Transverse colon (tissue), 4 donors: ENCODE measurements around the gene PTPN6. TPM values are rescaled to one million over a fixed set of nuclear protein-coding genes. Genes with fewer than 3 reads are reported as not detected.
A peak's percentile ranks its signal among the peaks of the same experiment; 100 is the strongest.

Experiments
- DNase-seq: peaks from one replicate; pipeline ENCODE4 v3.0.0-alpha.2; 2019
- H3K27ac ChIP-seq, 4 donors: fragments of 200-600 bp; sonication (generic); 2 replicates each; pipeline ENCODE4 v1.5.1; 2016 to 2018; ENCODE audit warnings: inconsistent platforms in 4 of 4
- H3K27me3 ChIP-seq: fragments of 200-600 bp; sonication (generic); 2 replicates; pipeline ENCODE4 v1.5.1; 2017; ENCODE audit warnings: inconsistent platforms
- H3K36me3 ChIP-seq, 4 donors: fragments of 200-600 bp; sonication (generic); 2 replicates each; pipeline ENCODE4 v1.5.1; 2017 to 2019; ENCODE audit warnings: inconsistent platforms in 4 of 4
- H3K4me1 ChIP-seq, 4 donors: fragments of 200-600 bp; sonication (generic); 2 replicates each; pipeline ENCODE4 v1.5.1; 2017 to 2020; ENCODE audit warnings: inconsistent platforms in 4 of 4
- H3K4me3 ChIP-seq, 4 donors: fragments of 200-600 bp; sonication (generic); 1 replicate in 1 of 4; 2 replicates in 3 of 4; pipeline versions ENCODE4 v1.5.1 to v1.6.1; 2017 to 2019; ENCODE audit warnings: inconsistent platforms in 4 of 4
- H3K9me3 ChIP-seq, 2 donors: fragments of 200-600 bp; sonication (generic); 2 replicates each; pipeline ENCODE4 v1.5.1; 2017 to 2019; ENCODE audit warnings: inconsistent platforms in 2 of 2
- CTCF ChIP-seq, 5 experiments: fragments of 200-600 bp in 3 of 5; fragments of 450-650 bp in 2 of 5; sonication (generic) in 3 of 5; IDR thresholded peaks; 1 replicate in 2 of 5; 2 replicates in 3 of 5; pipeline ENCODE4 v1.5.1; 2016 to 2017; ENCODE audit warnings: antibody characterized with exemption in 5 of 5, inconsistent platforms in 3 of 5, mild to moderate bottlenecking in 2 of 5, moderate library complexity in 1 of 5
- EP300 ChIP-seq: sonication (generic); formaldehyde crosslinking; IDR thresholded peaks from one replicate; pipeline ENCODE4 v1.6.1; 2017; ENCODE audit warnings: antibody characterized with exemption, low read depth
- POLR2A ChIP-seq: fragments of 450-650 bp; IDR thresholded peaks from one replicate; pipeline ENCODE4 v1.6.1; 2016; ENCODE audit warnings: antibody characterized with exemption, mild to moderate bottlenecking, moderate library complexity
- POLR2AphosphoS5 ChIP-seq, 3 donors: sonication (generic); formaldehyde crosslinking; IDR thresholded peaks; one replicate each; pipeline ENCODE4 v1.6.1; 2016; ENCODE audit warnings: antibody characterized with exemption in 3 of 3
- WGBS, 2 donors: methylation state at CpG; one replicate each; pipeline ENCODE4 v1.1.5; 2018; ENCODE audit warnings: low coverage in 1 of 2; 5-methylcytosine and 5-hydroxymethylcytosine counted together
- in situ Hi-C, 4 donors: fragments of 200-750 bp; cut with MboI; loops; one replicate each; pipeline versions ENCODE4 v1.15.0 to v1.15.1; 2017; ENCODE audit warnings: low sequenced_read_pairs in 3 of 4, low pct_ligation_motif_present in 1 of 4, low pct_unique_long_range_greater_than_20kb in 1 of 4
- intact Hi-C: fragments of 100-400 bp; cut with DNase I; formaldehyde crosslinking; loops from one replicate; pipeline ENCODE4 v1.15.1; 2023; ENCODE audit warnings: low total_unique reads
- total RNA-seq, 4 donors: library from RNA; depleted of rRNA; stranded (reverse); fragments of >200 nt; gene quantifications; one replicate each; pipeline ENCODE4 v1.1.0, GENCODE V29; 2016

PTPN6 gene
- total RNA-seq, 4 donors from 2014 or later: 21.7 to 49.0 (median 36.1) TPM

GRCh38 chr12:6961278-6961694, 10.1 kb downstream of the PTPN6 start:
- Histone ChIP-seq H3K4me3 (peak overlapping the region in 3 of 4 donors; percentile 8 to 62 (median 54)), H3K27ac (peak overlapping the region; percentile 89 to 95 (median 94)), H3K36me3 (peaks cover 0 to 6% (median 0%) of the 10 kb centered on the region in 4 donors), H3K4me1 (peaks cover 23 to 62% (median 41%) of the 10 kb centered on the region in 4 donors), H3K27me3 (no peaks in the 10 kb centered on the region), H3K9me3 (no peaks in the 10 kb centered on the region)
- TF ChIP-seq POLR2AphosphoS5 (IDR thresholded peaks at IDR 0.05): peak in 2 of 3 donors; percentile 7 to 22
- no peak for TF ChIP-seq EP300
- peak; percentile 83 for DNase-seq
- intact Hi-C loops: loop anchor here (10.0 kb wide), 1 partner anchor 144 kb away; the partner anchor contains the start of gene C1RL
- WGBS, 2 donors: 19% methylated on average over 24 of the region's 24 CpGs; no CpG with 5 or more reads in 1 of the 2 donors
- in situ Hi-C loops: no loop called here

DNA sequence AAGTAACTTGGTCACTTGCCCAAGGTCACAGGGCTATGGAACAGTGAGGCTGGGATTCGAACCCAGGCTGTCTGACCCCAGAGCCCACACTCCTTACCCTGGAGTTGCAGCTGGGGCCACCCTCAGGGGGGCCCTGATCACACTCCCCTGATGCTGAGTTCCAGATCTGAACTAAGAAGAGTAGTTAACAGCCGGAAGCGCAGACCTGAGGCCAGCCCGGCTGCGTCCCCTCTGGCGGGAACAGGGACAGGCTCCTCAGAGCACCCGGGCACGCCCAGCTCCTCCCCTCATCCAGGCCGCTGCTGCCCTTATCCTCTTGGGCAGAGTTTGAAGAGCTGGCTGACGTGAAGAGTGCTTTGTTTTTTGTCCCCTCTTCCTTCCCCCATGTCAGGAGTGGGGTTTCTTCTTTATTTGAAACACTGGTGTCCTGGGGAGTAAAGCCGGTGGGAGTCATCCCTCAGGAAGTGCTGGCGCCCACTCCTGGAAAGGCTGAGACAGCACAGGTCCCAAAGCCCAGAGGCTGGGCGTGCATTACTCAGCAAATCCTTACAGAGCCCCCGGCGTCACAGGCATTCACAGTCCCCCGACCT, 10.6 kb downstream of the PTPN6 start:
- Histone ChIP-seq H3K9me3 (no peaks in the 10 kb centered on the region), H3K4me3 (peak overlapping the region in 3 of 4 donors; percentile 8 to 62 (median 54)), H3K4me1 (peaks cover 23 to 65% (median 41%) of the 10 kb centered on the region in 4 donors), H3K27ac (peak overlapping the region; percentile 89 to 95 (median 94)), H3K36me3 (peaks cover 0 to 11% (median 2%) of the 10 kb centered on the region in 4 donors), H3K27me3 (no peaks in the 10 kb centered on the region)
- WGBS, 2 donors: 0 to 5% methylated on average over 2 to 15 of the region's 16 CpGs
- in situ Hi-C loops (no loop called here), intact Hi-C loops (loop anchor here (10.0 kb wide), 1 partner anchor 143 kb away; the partner anchor contains the start of gene C1RL)
- TF ChIP-seq CTCF (IDR thresholded peaks at IDR 0.05) (peak; percentile 33 to 76 (median 46)), EP300 (no peak), POLR2A (peak; percentile 48), POLR2AphosphoS5 (IDR thresholded peaks at IDR 0.05) (peak in 2 of 3 donors; percentile 28 to 82)
- DNase-seq: peak; percentile 85

DNA sequence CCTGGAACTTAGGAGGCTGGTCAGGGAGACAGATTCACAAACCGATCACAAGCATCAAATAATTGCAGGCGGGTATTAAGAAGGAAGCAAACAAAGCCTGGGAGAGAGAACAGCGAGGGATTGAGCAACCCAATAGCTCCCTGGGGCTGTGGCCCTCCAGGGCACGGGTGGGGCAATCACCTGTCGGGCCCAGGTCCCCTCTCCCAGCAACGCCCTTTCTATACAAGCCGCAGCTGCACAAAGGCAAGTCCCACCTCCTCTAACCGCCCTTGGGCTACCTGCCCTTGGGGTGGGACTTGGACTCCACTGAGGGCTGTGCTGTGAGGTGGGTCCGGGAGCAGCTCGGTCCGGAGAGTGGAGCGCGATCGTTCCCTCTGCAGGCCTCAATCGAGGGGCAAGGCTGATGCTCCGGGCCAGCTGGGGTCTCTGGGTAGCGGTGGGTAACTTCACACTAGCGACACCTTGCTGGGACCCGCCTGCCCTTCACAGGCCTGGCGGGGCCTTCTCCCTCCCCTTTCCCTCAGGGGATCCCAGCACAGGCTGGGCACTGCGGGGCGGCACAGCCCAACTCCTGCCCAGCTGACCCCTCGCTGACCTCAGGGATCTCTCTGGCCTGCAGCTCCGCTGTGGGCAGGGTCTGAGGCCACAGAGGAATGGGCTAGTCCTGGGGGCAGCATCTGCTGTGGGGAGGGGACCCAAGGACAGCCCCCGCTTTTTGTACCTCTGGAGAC, 11.3 kb downstream of the PTPN6 start:
- TF ChIP-seq EP300 (peak; percentile 39), POLR2AphosphoS5 (IDR thresholded peaks at IDR 0.05) (peak; percentile 73 to 97 (median 96)), CTCF (IDR thresholded peaks at IDR 0.05) (no peak), POLR2A (peak; percentile 82)
- H3K27me3 ChIP-seq: no peaks in the 10 kb centered on the region
- peaks cover 0 to 16% (median 5%) of the 10 kb centered on the region in 4 donors for H3K36me3 ChIP-seq
- H3K9me3 ChIP-seq: no peaks in the 10 kb centered on the region
- in situ Hi-C loops (no loop called here), intact Hi-C loops (loop anchor here (10.0 kb wide), 1 partner anchor 142 kb away; the partner anchor contains the start of gene C1RL)
- peak overlapping the region in 3 of 4 donors; percentile 50 to 62 (median 54) for H3K4me3 ChIP-seq
- peaks cover 23 to 68% (median 41%) of the 10 kb centered on the region in 4 donors for H3K4me1 ChIP-seq
- DNase-seq: peak; percentile 89
- WGBS, 2 donors: 45% methylated on average over 20 of the region's 25 CpGs; no CpG with 5 or more reads in 1 of the 2 donors
- H3K27ac ChIP-seq: peak overlapping the region; percentile 89 to 95 (median 94)

- WGBS, 2 donors: 51% methylated on average over 30 of the region's 32 CpGs; no CpG with 5 or more reads in 1 of the 2 donors
- in situ Hi-C loops: no loop called here
- H3K4me1 ChIP-seq: peaks cover 22 to 65% (median 43%) of the 10 kb centered on the region in 4 donors
Measured at GRCh38 chr12:6963016-6963731, 12.0 kb downstream of the PTPN6 start.

More at GRCh38 chr12:6963016-6963731, 12.0 kb downstream of the PTPN6 start:
- Histone ChIP-seq H3K36me3 (peaks cover 0 to 18% (median 7%) of the 10 kb centered on the region in 4 donors), H3K27ac (peak overlapping the region; percentile 89 to 95 (median 94)), H3K4me3 (peak overlapping the region; percentile 19 to 62 (median 52)), H3K27me3 (no peaks in the 10 kb centered on the region), H3K9me3 (no peaks in the 10 kb centered on the region)
- intact Hi-C loops: loop anchor here (10.0 kb wide), 1 partner anchor 142 kb away; the partner anchor contains the start of gene C1RL
- peak; percentile 95 for DNase-seq
- TF ChIP-seq POLR2AphosphoS5 (IDR thresholded peaks at IDR 0.05): peak; percentile 91 to 97 (median 96)
- TF ChIP-seq CTCF (IDR thresholded peaks at IDR 0.05): peak in 2 of 5 experiments; percentile 59 to 85
- no peak for TF ChIP-seq EP300
- peak; percentile 99 for TF ChIP-seq POLR2A
